ENCODE results near the gene USP33.
"Not testable (repeated sequence)": the region's sequence is repeated elsewhere in the genome, so short reads cannot be mapped to it uniquely, and the experiment has no call there.

The USP33 gene

GRCh38 chr1:77759071-77760028 lies at the start of gene USP33:
Gene USP33 (minus strand): TSS chr1:77759852. CDS start chr1:77741697, 18,155 bp downstream.
- in situ Hi-C loops (cut with HindIII; ENCODE audit: low sequenced_read_pairs), result no loop called here

DNA sequence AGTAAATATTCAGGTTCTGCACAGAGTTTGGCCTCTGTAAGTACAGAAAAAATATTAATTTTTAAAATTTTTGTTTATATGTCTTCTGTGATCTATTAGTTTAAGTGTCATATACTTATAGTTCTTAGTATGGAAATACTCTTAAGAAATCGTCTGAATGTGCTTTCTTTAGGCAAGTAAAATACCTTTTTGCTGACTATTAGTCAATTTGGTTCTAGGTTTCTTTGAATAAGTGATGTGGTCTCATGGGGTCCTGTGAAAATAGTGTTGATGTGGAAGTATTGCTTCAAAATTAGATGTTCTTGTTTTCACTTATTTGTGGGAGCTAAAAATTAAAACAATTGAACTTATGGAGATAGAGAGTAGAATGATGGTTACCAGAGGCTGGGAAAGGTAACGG lies 43.7 kb upstream of the USP33 start:
- in situ Hi-C loops (cut with HindIII; ENCODE audit: low sequenced_read_pairs), result no loop called here

GRCh38 chr1:77802026-77802425 lies 42.4 kb upstream of the USP33 start:
- in situ Hi-C loops (cut with HindIII; ENCODE audit: low sequenced_read_pairs), result no loop called here

- in situ Hi-C loops (cut with HindIII; ENCODE audit: low sequenced_read_pairs), result no loop called here
These were observed 38.3 kb upstream of the USP33 start for GRCh38 chr1:77797991-77798390.

DNA sequence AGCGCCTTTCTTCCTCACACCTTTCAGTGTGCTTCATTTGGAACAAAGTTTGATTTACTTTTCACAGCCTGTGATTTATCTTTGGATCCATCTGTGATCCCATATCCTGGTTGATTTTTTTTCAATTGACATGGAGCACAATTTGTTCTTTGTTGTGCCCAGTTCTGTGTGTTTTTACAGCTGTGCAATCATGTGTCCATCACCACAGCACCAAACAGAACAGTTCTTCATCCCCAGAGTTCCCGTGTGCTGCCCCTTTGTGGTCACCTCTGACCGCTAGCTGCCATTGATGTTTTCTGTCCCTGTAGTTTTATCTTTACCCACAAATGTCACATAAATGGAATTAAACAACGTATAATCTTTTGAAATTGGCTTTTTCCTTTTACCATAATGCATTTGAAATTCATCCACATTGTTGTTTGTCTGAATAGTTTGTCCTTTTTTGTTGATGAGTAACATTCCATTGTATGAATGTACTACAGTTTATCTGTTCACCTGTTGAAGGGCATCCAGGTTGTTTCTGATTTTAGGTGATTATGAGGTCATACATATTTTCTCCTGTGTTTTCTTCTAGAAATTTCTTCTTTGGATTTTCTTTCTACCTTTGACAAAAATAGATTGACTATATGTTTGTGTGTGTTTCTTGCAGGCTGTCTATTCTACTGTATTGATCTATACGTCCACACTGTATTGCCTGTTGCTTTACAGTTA lies 37.2 kb upstream of the USP33 start:
- in situ Hi-C loops (cut with HindIII; ENCODE audit: low sequenced_read_pairs), result no loop called here

GRCh38 chr1:77794550-77794949 lies 34.9 kb upstream of the USP33 start:
- in situ Hi-C loops (cut with HindIII; ENCODE audit: low sequenced_read_pairs), result no loop called here

DNA sequence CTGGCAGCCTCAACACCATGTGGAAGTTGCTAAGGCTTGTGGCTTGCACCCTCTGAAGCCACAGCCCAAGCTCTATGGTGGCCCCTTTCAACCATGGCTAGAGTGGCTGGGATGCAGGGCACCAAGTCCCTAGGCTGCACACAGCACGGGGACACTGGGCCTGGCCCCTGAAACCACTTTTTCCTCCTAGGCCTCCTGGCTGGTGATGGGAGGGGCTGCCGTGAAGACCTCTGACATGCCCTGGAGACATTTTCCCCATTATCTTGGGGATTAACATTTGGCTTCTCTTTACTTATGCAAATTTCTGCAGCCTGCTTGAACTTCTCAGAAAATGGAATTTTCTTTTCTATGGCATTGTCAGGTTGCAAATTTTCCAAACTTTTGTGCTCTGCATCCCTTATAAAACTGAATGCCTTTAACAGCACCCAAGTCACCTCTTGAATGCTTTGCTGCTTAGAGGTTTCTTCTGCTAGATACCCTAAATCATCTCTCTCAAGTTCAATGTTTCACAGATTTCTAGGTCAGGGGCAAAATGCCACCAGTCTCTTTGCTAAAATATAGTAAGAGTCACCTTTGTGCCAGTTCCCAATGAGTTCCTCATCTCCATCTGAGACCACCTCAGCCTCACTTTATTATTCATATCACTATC lies 26.6 kb upstream of the USP33 start:
- in situ Hi-C loops (cut with HindIII; ENCODE audit: low sequenced_read_pairs), result not testable (repeated sequence)

DNA sequence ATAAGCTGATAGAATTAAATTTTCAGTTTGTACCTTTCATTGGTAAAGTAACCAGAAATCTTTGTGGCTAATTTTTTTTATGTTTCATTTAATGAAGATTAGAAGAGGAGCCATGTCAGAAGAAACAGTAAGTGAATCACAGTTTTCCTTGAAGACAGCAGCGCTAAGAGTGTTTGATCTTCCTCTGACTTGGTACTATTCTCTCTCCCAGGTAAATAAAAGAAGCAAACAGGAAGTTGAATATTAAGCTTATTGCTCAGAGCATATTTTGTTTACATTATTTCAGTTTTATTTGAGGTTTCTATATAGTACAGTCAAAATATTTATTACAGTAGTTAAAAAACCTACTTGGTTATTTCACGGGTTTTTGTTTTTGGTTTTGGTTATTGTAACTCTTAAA lies 23.5 kb upstream of the USP33 start:
- in situ Hi-C loops (cut with HindIII; ENCODE audit: low sequenced_read_pairs), result loop anchor here (5.0 kb wide), 1 partner anchor 41 kb away; no protein-coding TSS in a partner anchor

- in situ Hi-C loops (cut with HindIII; ENCODE audit: low sequenced_read_pairs), result loop anchor here (5.0 kb wide), 1 partner anchor 39 kb away; no protein-coding TSS in a partner anchor
These were observed 22.0 kb upstream of the USP33 start for GRCh38 chr1:77781683-77782082.

- in situ Hi-C loops (cut with HindIII; ENCODE audit: low sequenced_read_pairs), result loop anchor here (5.0 kb wide), 1 partner anchor 37 kb away; no protein-coding TSS in a partner anchor
These were observed 20.1 kb upstream of the USP33 start, which contains the start of gene MIGA1 for GRCh38 chr1:77779529-77780281. Gene MIGA1 (plus strand): TSS chr1:77779649. CDS start chr1:77783253, 3,604 bp downstream.

- in situ Hi-C loops (cut with HindIII; ENCODE audit: low sequenced_read_pairs), result no loop called here
These were observed 16.5 kb upstream of the USP33 start for GRCh38 chr1:77776007-77776700.

DNA sequence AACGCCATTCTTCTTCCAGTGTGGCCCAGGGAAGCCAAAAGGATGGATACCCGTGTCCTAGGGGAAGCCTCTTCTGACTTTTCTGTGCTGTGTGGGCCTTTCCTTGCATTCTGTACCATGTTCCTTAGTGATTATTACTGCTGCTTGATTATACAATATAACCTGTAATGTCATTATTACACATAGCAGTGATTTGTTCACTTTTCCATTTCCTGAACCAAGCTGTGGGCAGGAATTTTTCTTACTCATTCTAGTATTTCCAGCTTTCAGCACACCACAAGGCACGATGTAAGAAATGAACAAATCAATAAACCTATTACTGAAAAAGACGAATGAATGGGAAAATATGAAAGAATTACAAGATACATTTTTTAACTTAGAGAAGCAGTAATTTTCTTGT lies 8.4 kb upstream of the USP33 start:
- in situ Hi-C loops (cut with HindIII; ENCODE audit: low sequenced_read_pairs), result no loop called here

DNA sequence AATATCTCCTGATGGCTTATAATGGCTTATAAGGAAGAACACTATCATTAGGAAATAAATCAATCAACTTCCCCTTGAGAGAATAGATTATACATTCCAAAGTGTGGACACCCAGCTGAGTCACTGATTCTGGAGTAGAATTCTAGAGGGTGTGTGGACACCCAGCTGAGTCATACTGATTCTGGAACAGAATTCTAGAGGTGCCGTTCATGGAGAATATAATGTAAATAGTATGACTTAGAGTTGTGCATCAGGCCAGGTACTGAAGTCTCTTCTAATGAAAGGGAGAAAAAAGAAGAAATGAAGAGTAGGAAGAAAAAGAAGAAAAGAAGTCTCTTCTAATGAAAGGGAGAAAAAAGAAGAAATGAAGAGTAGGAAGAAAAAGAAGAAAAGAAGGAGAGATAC lies 2.4 kb upstream of the USP33 start:
- in situ Hi-C loops (cut with HindIII; ENCODE audit: low sequenced_read_pairs), result no loop called here

DNA sequence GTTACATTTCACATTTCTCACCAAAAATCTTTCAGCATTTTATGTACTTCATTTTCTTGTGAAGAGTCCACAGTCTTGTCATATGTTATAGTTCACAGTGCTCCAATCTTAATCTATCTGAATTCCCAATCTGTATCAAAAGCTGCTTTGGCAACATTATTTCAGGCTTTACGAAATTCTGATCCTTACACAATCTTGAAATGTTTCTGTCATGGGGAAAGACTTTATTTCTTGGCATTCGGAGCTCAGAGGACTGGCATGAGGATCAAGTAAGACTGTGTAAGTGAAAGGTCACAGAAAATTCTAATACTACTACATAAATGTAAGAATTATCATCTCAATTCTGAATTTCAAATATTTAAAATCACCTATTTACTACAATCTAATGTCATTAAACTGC lies 2.0 kb downstream of the USP33 start:
- in situ Hi-C loops (cut with HindIII; ENCODE audit: low sequenced_read_pairs), result no loop called here

GRCh38 chr1:77757066-77757584 lies 2.5 kb downstream of the USP33 start:
- in situ Hi-C loops (cut with HindIII; ENCODE audit: low sequenced_read_pairs), result no loop called here

DNA sequence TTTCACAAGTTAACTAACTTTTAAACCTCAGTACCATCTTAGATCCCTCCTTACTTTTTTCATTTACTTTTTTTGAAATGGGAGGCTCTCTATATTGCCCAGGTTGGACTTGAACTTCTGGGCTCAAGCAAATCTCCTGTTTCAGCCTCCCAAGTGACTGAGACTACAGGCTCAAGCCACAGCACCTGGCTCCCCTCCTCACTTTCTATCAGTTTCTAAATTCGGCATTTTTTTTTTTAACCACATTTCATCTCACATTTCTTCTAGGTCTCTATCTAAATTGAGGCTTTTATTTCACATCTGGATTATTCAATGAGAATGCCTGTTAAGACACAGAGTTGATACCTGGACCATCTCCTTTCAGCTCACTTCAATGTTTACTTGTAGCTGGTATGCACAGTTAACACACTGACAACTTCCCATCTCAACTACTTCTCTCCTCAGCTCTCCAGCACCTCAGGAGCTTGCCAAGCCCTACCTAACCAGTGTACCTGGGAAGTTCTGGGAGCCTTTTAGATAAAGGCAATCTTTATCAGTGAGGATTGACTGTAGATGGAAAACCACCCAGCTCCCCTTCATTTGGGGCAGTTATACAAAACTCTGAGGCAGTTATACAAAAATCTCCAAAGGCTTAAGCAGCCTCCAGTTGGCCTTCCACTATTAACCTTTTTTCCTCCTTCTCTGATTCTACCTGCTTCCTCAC lies 3.4 kb downstream of the USP33 start:
- in situ Hi-C loops (cut with HindIII; ENCODE audit: low sequenced_read_pairs), result no loop called here

- in situ Hi-C loops (cut with HindIII; ENCODE audit: low sequenced_read_pairs), result not testable (repeated sequence)
These were observed 10.2 kb downstream of the USP33 start for GRCh38 chr1:77749489-77749888.

- in situ Hi-C loops (cut with HindIII; ENCODE audit: low sequenced_read_pairs), result loop anchor here (5.0 kb wide), 1 partner anchor 38 kb away; no protein-coding TSS in a partner anchor
These were observed 15.1 kb downstream of the USP33 start for GRCh38 chr1:77744576-77744975.

Measured in endothelial cell of hepatic sinusoid (primary cell).